ENCODE results near the gene SLC9A5.

DNA sequence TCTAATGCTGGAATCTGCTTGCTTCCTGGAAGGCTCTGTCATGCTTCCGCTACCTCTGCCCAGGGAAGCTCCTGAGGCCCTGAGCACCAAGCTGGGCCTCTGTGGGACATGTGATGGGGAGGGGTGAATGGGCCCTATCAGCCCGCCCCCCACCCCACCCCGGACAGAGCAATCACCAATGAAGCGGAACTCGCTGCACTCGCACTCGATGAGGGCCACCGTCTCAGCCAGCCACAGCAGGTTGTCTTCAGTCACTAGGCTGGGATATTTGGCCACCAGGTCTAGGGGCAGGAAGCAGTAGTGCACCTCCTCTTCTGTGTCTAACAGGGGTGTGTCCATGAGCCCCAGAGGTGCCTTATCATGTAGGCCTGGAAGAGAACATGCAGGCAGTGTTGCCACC, 54.2 kb downstream of the SLC9A5 start:
- TF ChIP-seq, protein P1, sequence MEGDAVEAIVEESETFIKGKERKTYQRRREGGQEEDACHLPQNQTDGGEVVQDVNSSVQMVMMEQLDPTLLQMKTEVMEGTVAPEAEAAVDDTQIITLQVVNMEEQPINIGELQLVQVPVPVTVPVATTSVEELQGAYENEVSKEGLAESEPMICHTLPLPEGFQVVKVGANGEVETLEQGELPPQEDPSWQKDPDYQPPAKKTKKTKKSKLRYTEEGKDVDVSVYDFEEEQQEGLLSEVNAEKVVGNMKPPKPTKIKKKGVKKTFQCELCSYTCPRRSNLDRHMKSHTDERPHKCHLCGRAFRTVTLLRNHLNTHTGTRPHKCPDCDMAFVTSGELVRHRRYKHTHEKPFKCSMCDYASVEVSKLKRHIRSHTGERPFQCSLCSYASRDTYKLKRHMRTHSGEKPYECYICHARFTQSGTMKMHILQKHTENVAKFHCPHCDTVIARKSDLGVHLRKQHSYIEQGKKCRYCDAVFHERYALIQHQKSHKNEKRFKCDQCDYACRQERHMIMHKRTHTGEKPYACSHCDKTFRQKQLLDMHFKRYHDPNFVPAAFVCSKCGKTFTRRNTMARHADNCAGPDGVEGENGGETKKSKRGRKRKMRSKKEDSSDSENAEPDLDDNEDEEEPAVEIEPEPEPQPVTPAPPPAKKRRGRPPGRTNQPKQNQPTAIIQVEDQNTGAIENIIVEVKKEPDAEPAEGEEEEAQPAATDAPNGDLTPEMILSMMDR (IDR thresholded peaks at IDR 0.05 in 2 of 3, conservative IDR thresholded peaks at IDR 0.05 in 1 of 3; ENCODE audit: control insufficient read depth in 2 of 3, extremely low read depth in 1 of 3, insufficient read depth in 1 of 3, low read depth in 3 of 3, low read length in 3 of 3) = no peak
- TF ChIP-seq POLR2AphosphoS5 (IDR thresholded peaks at IDR 0.05; ENCODE audit: low read length) (no peak), ZNF217 (IDR thresholded peaks at IDR 0.05) (no peak), TAF1 (IDR thresholded peaks at IDR 0.05; ENCODE audit: borderline replicate concordance, low read depth, low read length) (no peak), RFX5 (IDR thresholded peaks at IDR 0.05; ENCODE audit: low read depth, low read length) (no peak), NFYB (IDR thresholded peaks at IDR 0.05; ENCODE audit: insufficient read depth, low read depth, low read length) (no peak), EZH2 (IDR thresholded peaks at IDR 0.05; ENCODE audit: borderline replicate concordance, control insufficient read depth, low read depth, low read length) (no peak), BRCA1 (IDR thresholded peaks at IDR 0.05; ENCODE audit: low read depth, low read length) (no peak)
